Measurements from ENCODE around the gene TTYH2.

GRCh38 chr17:74212913-74213791 lies at the start of gene TTYH2:
- no peak; the same call in 1 of the 2 replicates for TF ChIP-seq CTCF (conservative IDR thresholded peaks at IDR 0.05)
- no peak for TF ChIP-seq EZH2 (IDR thresholded peaks at IDR 0.05; ENCODE audit: low read depth)
